DOHH2 (cell line): ENCODE results near the gene KRTAP4-16.
"Not testable (repeated sequence)": the region's sequence is repeated elsewhere in the genome, so short reads cannot be mapped to it uniquely, and the experiment has no call there.

Experiments
- H3F3A ChIP-seq: fragments of 200-600 bp; sonication (generic), shearing (Covaris generic); 2 replicates; pipeline ENCODE4 v1.6.0; 2016; ENCODE audit warnings: antibody characterized with exemption, mild to moderate bottlenecking; ENCODE audit not compliant: control insufficient read depth, insufficient read depth
- H3K27ac ChIP-seq: fragments of 200-600 bp; sonication (generic); 2 replicates; pipeline ENCODE4 v1.5.1; 2014; ENCODE audit warnings: low read depth, mild to moderate bottlenecking, low read length, moderate library complexity
- H3K27me3 ChIP-seq: fragments of 200-600 bp; sonication (generic); 2 replicates; pipeline ENCODE4 v1.6.1; 2014; ENCODE audit warnings: mild to moderate bottlenecking, low read length, mixed read lengths; ENCODE audit not compliant: control insufficient read depth
- H3K36me3 ChIP-seq: fragments of 200-600 bp; sonication (generic); 2 replicates; pipeline ENCODE4 v1.6.1; 2014; ENCODE audit warnings: mild to moderate bottlenecking, low read length, moderate library complexity, mixed read lengths; ENCODE audit not compliant: control insufficient read depth
- H3K4me1 ChIP-seq: fragments of 200-600 bp; sonication (generic); 2 replicates; pipeline ENCODE4 v1.6.1; 2014; ENCODE audit warnings: mild to moderate bottlenecking, low read length, mixed read lengths; ENCODE audit not compliant: control insufficient read depth
- H3K4me2 ChIP-seq: fragments of 200-600 bp; sonication (generic); 2 replicates; pipeline ENCODE4 v1.6.0; 2014; ENCODE audit warnings: mild to moderate bottlenecking, low read length, moderate library complexity
- H3K4me3 ChIP-seq: fragments of 200-600 bp; sonication (generic); 2 replicates; pipeline ENCODE4 v1.5.1; 2014; ENCODE audit warnings: mild to moderate bottlenecking, low read length, mixed read lengths
- H3K79me2 ChIP-seq: fragments of 200-600 bp; sonication (generic); 2 replicates; pipeline ENCODE4 v1.6.1; 2014; ENCODE audit warnings: mild to moderate bottlenecking, low read length, mixed read lengths; ENCODE audit not compliant: control insufficient read depth
- H3K9me2 ChIP-seq: fragments of 200-600 bp; sonication (generic); replicated peaks from 2 replicates; pipeline ENCODE4 v1.6.1; 2014; ENCODE audit warnings: mild to moderate bottlenecking, low read length, mixed read lengths; ENCODE audit not compliant: control insufficient read depth
- H3K9me3 ChIP-seq: fragments of 200-600 bp; sonication (generic); 2 replicates; pipeline ENCODE4 v1.6.1; 2014; ENCODE audit warnings: antibody characterized with exemption, low read length, mixed read lengths; ENCODE audit not compliant: control insufficient read depth, insufficient read depth
- H4K20me1 ChIP-seq: fragments of 200-600 bp; sonication (generic); 2 replicates; pipeline ENCODE4 v1.6.0; 2014; ENCODE audit warnings: low read depth, mild to moderate bottlenecking, antibody characterized with exemption, low read length, moderate library complexity; ENCODE audit not compliant: control insufficient read depth, insufficient read depth
- EZH2phosphoT487 ChIP-seq: fragments of 200-600 bp; sonication (generic); IDR thresholded peaks from 2 replicates; pipeline ENCODE4 v1.6.1; 2017; ENCODE audit warnings: borderline replicate concordance, mild to moderate bottlenecking, antibody characterized with exemption, low read length, moderate library complexity, mixed read lengths
- TF ChIP-seq, protein P1 (sequence below): fragments of 200-600 bp; sonication (generic); IDR thresholded peaks from one replicate; pipeline ENCODE4 v1.5.1; 2014; ENCODE audit warnings: antibody characterized with exemption, mild to moderate bottlenecking, low read depth, low read length; ENCODE audit not compliant: poor library complexity, severe bottlenecking

KRTAP4-16 gene

DNA sequence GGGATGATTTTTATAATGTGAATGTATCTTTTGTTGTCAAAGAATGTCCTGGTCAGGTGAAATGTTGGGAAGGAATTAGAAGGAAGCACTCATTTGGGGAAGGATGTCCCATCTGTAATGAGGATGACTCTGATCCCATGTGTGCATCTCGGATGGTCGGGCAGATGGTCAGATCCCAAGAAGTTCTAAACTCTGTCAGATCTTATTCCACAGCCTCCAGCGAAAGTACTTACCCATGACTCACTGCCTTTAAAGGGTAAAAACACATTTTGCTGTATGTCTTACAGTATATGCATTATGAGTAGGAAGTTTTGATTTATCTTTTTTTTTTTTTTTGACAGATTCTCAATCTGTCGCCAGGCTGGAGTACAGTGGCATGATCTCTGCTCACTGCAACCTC lies 16.7 kb upstream of the KRTAP4-16 start:
- no peaks in the 10 kb centered on the region for H3K27me3 ChIP-seq
- no peaks in the 10 kb centered on the region for H3K79me2 ChIP-seq
- peaks cover 13% of the 10 kb centered on the region for H3K36me3 ChIP-seq
- H3K4me2 ChIP-seq: no peak overlapping the region
- peaks cover 17% of the 10 kb centered on the region for H3K9me3 ChIP-seq
- TF ChIP-seq EZH2phosphoT487: no peak
- TF ChIP-seq, protein P1, sequence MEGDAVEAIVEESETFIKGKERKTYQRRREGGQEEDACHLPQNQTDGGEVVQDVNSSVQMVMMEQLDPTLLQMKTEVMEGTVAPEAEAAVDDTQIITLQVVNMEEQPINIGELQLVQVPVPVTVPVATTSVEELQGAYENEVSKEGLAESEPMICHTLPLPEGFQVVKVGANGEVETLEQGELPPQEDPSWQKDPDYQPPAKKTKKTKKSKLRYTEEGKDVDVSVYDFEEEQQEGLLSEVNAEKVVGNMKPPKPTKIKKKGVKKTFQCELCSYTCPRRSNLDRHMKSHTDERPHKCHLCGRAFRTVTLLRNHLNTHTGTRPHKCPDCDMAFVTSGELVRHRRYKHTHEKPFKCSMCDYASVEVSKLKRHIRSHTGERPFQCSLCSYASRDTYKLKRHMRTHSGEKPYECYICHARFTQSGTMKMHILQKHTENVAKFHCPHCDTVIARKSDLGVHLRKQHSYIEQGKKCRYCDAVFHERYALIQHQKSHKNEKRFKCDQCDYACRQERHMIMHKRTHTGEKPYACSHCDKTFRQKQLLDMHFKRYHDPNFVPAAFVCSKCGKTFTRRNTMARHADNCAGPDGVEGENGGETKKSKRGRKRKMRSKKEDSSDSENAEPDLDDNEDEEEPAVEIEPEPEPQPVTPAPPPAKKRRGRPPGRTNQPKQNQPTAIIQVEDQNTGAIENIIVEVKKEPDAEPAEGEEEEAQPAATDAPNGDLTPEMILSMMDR: no peak
- peak overlapping the region; percentile 91 for H3K27ac ChIP-seq
- no peaks in the 10 kb centered on the region for H4K20me1 ChIP-seq
- no peak overlapping the region for H3K4me3 ChIP-seq
- H3F3A ChIP-seq: peaks cover 18% of the 10 kb centered on the region
- H3K9me2 ChIP-seq: no peaks in the 10 kb centered on the region
- peaks cover 82% of the 10 kb centered on the region for H3K4me1 ChIP-seq

DNA sequence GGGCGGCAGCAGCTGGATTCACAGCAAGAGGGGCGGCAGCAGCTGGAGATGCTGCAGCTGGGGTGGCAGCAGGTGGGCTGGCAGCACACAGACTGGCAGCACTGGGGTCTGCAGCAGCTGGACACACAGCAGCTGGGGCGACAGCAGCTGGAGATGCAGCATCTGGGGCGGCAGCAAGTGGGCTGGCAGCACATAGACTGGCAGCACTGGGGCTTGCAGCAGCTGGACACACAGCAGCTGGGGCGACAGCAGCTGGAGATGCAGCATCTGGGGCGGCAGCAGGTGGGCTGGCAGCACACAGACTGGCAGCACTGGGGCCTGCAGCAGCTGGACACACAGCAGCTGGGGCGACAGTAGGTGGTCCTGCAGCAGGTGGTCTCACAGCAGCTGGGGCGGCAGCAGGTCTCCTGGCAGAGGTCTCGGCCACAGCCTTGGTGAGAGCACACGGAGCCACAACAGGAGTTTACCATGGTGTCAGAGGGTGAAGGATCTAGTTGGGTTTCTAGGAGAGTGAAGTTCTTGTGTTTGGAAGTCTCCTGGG lies 15.9 kb upstream of the KRTAP4-16 start, which contains the start of gene KRTAP4-11:
Gene KRTAP4-11, minus strand, starts transcription at position 528 of the 541 bp plus-strand sequence. Its CDS starts 58 bp downstream, at position 470.
- H4K20me1 ChIP-seq, H3K9me2 ChIP-seq, H3K79me2 ChIP-seq, H3K4me3 ChIP-seq, H3K27me3 ChIP-seq: not testable (repeated sequence)
- Histone ChIP-seq H3K4me2 (0 out of 2 replicates have a peak within 1 kb of the TSS, but pooled peaks have one; percentile 55), H3K4me1 (peaks cover 75% of the 10 kb centered on the region), H3K36me3 (peaks cover 13% of the 10 kb centered on the region), H3K9me3 (peaks cover 17% of the 10 kb centered on the region), H3K27ac (peak within 1 kb of the TSS; percentile 91), H3F3A (peaks cover 15% of the 10 kb centered on the region)

DNA sequence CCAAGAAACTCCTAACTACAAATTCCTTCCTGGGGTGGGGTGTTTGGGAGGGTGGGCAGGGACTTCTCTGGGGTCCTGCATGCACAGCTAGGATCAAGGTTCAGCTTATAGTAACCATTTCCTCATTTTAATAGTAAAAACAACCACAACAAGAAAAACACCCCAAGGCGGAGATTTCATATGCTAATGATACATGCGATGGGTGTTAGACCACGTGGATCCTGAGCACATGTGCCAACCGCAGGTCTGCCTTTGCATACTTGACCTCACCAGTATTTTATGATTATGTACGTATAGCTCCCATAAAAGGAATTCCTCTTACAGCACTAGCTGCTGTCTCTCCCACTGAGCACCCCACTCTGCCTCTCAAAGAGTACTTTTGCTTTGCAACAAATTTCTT lies 14.3 kb upstream of the KRTAP4-16 start:
- Histone ChIP-seq H3K9me3 (peaks cover 11% of the 10 kb centered on the region), H3K4me2 (peak overlapping the region; percentile 55), H3K4me3 (peak overlapping the region; percentile 44), H3K79me2 (no peaks in the 10 kb centered on the region), H3K9me2 (no peaks in the 10 kb centered on the region), H3K36me3 (peaks cover 2% of the 10 kb centered on the region; the same call in 1 of the 2 replicates), H4K20me1 (no peaks in the 10 kb centered on the region), H3K27me3 (no peaks in the 10 kb centered on the region), H3F3A (peaks cover 15% of the 10 kb centered on the region), H3K27ac (peak overlapping the region; percentile 50), H3K4me1 (peaks cover 59% of the 10 kb centered on the region)
- TF ChIP-seq, protein P1: no peak
- no peak for TF ChIP-seq EZH2phosphoT487

DNA sequence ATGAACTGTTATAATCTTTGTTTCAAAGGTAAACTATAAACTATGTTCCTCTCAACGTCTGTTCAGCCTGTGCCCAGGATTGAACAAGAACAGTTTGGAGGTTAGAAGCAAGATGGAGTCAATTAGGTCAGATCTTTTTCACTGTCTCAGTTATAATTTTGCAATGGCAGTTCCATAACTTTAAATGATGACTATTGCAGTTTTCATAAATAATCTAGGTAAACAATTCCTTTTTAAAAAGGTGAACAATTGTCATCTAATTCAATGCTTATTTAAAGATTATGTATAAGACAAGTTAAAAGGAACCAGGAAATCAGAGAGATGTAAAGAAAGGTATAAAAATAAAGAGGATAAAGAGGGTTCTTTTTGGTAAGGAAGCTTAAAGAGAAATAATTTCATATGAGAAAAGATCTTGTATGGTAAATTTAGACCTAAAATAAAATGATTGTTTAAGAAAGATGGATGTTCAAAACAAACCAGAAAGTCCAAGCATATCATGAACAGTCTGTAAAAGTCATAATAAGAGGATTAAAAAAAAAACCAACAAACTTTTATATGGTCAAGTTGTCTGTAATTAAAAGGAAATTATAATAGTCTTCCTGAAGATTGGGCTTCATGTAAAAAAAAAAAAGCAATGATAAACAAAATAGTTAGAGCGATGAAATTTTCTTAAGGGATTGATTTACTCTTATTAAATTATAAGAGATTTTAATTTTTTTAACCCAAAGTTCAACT lies 9.3 kb upstream of the KRTAP4-16 start:
- peaks cover 17% of the 10 kb centered on the region for H3K9me3 ChIP-seq
- TF ChIP-seq EZH2phosphoT487: no peak
- TF ChIP-seq, protein P1: no peak
- no peaks in the 10 kb centered on the region for H3F3A ChIP-seq
- no peaks in the 10 kb centered on the region for H3K27me3 ChIP-seq
- no peaks in the 10 kb centered on the region for H4K20me1 ChIP-seq
- H3K4me2 ChIP-seq: no peak overlapping the region
- H3K9me2 ChIP-seq: no peaks in the 10 kb centered on the region
- H3K79me2 ChIP-seq: no peaks in the 10 kb centered on the region
- H3K4me1 ChIP-seq: peaks cover 24% of the 10 kb centered on the region
- H3K4me3 ChIP-seq: no peak overlapping the region
- H3K27ac ChIP-seq: no peak overlapping the region
- no peaks in the 10 kb centered on the region for H3K36me3 ChIP-seq

DNA sequence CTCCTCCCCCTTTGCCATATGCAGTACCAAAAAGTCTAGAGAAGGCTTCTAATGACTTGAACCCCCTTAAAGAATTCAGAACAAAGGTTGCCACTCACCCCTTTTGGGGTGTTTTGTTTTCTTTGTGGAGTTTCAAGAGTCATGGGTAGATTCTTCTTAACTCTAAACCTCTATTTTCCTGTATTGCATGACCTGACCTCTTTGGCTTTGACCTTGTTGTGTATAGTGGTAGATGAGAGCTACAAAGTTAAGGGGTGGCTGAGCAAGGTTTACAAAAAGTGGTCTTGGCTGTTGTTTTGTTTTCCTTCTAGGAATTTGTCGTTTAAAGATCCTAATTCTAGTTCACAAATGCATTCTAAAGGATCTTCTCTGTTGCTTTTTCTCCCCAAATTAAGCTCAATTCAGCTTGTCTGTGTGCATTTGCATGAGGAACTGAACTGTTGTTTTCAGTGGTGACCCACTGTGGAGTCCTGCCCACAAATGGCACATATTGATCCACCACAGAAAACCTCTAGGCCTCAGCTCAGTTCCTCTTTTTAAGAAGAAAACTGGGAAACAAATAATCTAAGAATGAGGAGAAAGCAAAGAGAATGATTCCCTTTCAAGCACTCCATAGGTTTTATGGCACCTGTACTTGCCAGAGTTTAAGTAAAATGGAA lies 6.8 kb upstream of the KRTAP4-16 start:
- H3K4me2 ChIP-seq: peak overlapping the region; percentile 26; the same call in 1 of the 2 replicates

More for the DNA sequence above, 6.8 kb upstream of the KRTAP4-16 start:
- not testable (repeated sequence) for H3K27ac ChIP-seq, H3K9me2 ChIP-seq, H3K79me2 ChIP-seq, H3K36me3 ChIP-seq, H3F3A ChIP-seq, H3K27me3 ChIP-seq, H4K20me1 ChIP-seq
- Histone ChIP-seq H3K4me1 (peaks cover 15% of the 10 kb centered on the region), H3K4me3 (peak overlapping the region; percentile 31; the same call in 1 of the 2 replicates), H3K9me3 (peaks cover 17% of the 10 kb centered on the region)
